NCI-H510A treated with DMSO at 0.1 percent for 48 hours (cell line): ENCODE results near the gene WWOX.

Experiments
- DNase-seq: peaks from one replicate; lab custom pipeline; 2025; lab: John Stamatoyannopoulos, UW

WWOX gene

GRCh38 chr16:78396046-78396445 is 296.6 kb downstream of the WWOX start:
- no peak for DNase-seq

GRCh38 chr16:78396673-78397072 is 297.2 kb downstream of the WWOX start:
- DNase-seq: no peak

- no peak for DNase-seq
Observed at GRCh38 chr16:78399384-78399783, 299.9 kb downstream of the WWOX start.

GRCh38 chr16:78402833-78403232 is 303.4 kb downstream of the WWOX start:
- DNase-seq: no peak

GRCh38 chr16:78405040-78405439 is 305.6 kb downstream of the WWOX start:
- DNase-seq: no peak

- DNase-seq: no peak
Observed at GRCh38 chr16:78405833-78406232, 306.4 kb downstream of the WWOX start.

GRCh38 chr16:78407191-78407590 is 307.7 kb downstream of the WWOX start:
- no peak for DNase-seq

- DNase-seq: no peak
Observed at GRCh38 chr16:78413651-78414050, 314.2 kb downstream of the WWOX start.

- no peak for DNase-seq
Observed at GRCh38 chr16:78415013-78415412, 315.6 kb downstream of the WWOX start.

GRCh38 chr16:78415669-78416068 is 316.2 kb downstream of the WWOX start:
- no peak for DNase-seq

- DNase-seq: no peak
Observed at GRCh38 chr16:78416400-78416799, 316.9 kb downstream of the WWOX start.

- no peak for DNase-seq
Observed at GRCh38 chr16:78421181-78421708, 321.8 kb downstream of the WWOX start.

- no peak for DNase-seq
Observed at GRCh38 chr16:78425281-78425680, 325.8 kb downstream of the WWOX start.

- no peak for DNase-seq
Observed at GRCh38 chr16:78425891-78426510, 326.5 kb downstream of the WWOX start.

GRCh38 chr16:78428193-78428592 is 328.7 kb downstream of the WWOX start:
- no peak for DNase-seq

- no peak for DNase-seq
Observed at GRCh38 chr16:78430281-78430680, 330.8 kb downstream of the WWOX start.

- no peak for DNase-seq
Observed at GRCh38 chr16:78431004-78431670, 331.7 kb downstream of the WWOX start.

GRCh38 chr16:78431701-78432100 is 332.2 kb downstream of the WWOX start:
- no peak for DNase-seq

- DNase-seq: no peak
Observed at GRCh38 chr16:78432451-78432850, 333.0 kb downstream of the WWOX start.

GRCh38 chr16:78433116-78433515 is 333.7 kb downstream of the WWOX start:
- no peak for DNase-seq

- no peak for DNase-seq
Observed at GRCh38 chr16:78434401-78434800, 334.9 kb downstream of the WWOX start.

GRCh38 chr16:78435260-78435659 is 335.8 kb downstream of the WWOX start:
- no peak for DNase-seq

GRCh38 chr16:78436023-78436422 is 336.6 kb downstream of the WWOX start:
- no peak for DNase-seq

GRCh38 chr16:78436846-78437245 is 337.4 kb downstream of the WWOX start:
- no peak for DNase-seq
